ENCODE results near the gene PIGP. TPM values are rescaled to one million over a fixed set of nuclear protein-coding genes. Genes with fewer than 3 reads are reported as not detected.
A peak's percentile ranks its signal among the peaks of the same experiment; 100 is the strongest.
"Not testable (repeated sequence)": the region's sequence is repeated elsewhere in the genome, so short reads cannot be mapped to it uniquely, and the experiment has no call there.

PIGP gene
- total RNA-seq, 2 donors from 2014 or later: 12.9 to 22.1 TPM

DNA sequence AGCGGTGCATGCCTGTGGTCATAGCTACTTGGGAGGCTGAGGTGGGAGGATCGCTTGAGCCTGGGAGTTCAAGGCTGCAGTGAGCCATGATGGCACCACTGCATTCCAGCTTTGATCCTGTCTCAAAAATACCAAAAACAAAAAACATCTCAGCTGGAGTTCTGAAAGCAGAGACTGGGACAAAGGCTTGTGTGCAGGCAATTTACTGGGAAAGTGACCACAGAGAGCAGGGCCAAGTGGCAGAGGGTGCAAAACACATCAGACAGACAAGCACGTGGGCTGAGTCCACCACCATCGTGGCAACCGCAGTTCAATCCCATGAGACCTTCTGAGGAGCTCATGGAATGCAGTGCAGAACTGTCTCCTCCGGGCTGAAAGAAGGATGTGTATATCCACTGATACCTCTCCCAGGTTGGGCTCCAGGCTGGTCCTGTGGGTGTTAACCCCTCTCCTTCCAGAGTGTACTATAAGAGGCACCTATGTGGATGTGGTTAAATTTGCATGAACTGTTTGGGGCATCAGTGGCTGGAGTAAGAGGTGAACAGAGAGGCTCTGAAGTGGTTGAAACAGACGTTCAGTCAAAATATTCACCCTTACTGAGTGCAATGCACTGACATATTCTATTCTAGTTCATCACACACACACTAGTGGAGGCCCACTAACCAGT is 10.8 kb downstream of the PIGP start:
- H3K27ac Mint-ChIP-seq: no peak overlapping the region
- DNase-seq (ENCODE audit: low spot score in 2 of 2) (no peak), ATAC-seq (no peak)
- H3K9me3 Mint-ChIP-seq: no peaks in the 10 kb centered on the region
- H3K36me3 Mint-ChIP-seq: no peaks in the 10 kb centered on the region

GRCh38 chr21:37060296-37060695 is 12.6 kb downstream of the PIGP start:
- H3K9me3 Mint-ChIP-seq: no peaks in the 10 kb centered on the region
- H3K36me3 Mint-ChIP-seq: no peaks in the 10 kb centered on the region
- ATAC-seq (peak; percentile 59 to 98), DNase-seq (ENCODE audit: low spot score in 2 of 2) (no peak)
- no peak overlapping the region for H3K27ac Mint-ChIP-seq

DNA sequence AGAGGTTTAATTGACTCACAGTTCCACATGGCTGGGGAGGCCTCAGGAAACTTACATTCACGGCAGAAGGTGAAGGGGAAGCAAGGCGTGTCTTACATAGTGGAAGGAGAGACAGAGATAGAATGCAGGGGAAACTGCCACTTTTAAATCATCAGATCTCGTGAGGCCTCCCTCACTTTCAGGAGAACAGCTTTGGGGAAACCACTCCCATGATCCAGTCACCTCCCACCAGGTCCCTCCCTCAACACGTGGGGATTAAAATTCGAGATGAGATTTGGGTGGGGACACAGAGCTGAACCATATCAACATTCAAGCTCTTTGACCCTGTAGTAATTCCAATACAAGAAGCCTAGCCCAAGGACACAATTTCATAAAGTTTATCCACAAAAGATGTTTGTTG is 13.7 kb downstream of the PIGP start:
- ATAC-seq (no peak), DNase-seq (ENCODE audit: low spot score in 2 of 2) (no peak)
- Mint-ChIP-seq H3K9me3 (no peaks in the 10 kb centered on the region), H3K27ac (no peak overlapping the region), H3K36me3 (no peaks in the 10 kb centered on the region)

DNA sequence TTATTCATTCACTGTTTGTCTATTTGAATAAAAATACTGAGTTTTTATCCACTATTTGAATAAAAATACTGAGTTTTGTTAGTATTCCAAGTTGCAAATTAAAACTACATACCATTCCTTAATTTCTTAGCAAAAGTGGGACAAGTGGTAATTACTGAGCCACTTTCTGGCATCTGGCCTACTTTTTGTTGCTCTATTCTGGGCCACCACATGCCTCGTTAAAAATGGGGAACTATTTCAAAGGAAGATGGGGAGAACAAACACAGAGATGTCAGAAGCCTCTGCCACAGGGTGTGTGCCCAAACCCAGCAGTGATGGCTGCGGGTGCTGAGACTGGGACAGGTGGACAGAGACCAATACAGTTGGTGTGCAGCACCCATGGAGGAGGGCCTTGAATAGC is 14.6 kb downstream of the PIGP start:
- ATAC-seq (no peak), DNase-seq (ENCODE audit: low spot score in 2 of 2) (no peak)
- no peaks in the 10 kb centered on the region for H3K36me3 Mint-ChIP-seq
- peak overlapping the region in 1 of 2 donors; percentile 18 for H3K27ac Mint-ChIP-seq
- no peaks in the 10 kb centered on the region for H3K9me3 Mint-ChIP-seq

- ATAC-seq (no peak), DNase-seq (ENCODE audit: low spot score in 2 of 2) (no peak)
- no peaks in the 10 kb centered on the region for H3K9me3 Mint-ChIP-seq
- no peaks in the 10 kb centered on the region for H3K36me3 Mint-ChIP-seq
- no peak overlapping the region for H3K27ac Mint-ChIP-seq
Measured at GRCh38 chr21:37057614-37058013, 15.3 kb downstream of the PIGP start.

DNA sequence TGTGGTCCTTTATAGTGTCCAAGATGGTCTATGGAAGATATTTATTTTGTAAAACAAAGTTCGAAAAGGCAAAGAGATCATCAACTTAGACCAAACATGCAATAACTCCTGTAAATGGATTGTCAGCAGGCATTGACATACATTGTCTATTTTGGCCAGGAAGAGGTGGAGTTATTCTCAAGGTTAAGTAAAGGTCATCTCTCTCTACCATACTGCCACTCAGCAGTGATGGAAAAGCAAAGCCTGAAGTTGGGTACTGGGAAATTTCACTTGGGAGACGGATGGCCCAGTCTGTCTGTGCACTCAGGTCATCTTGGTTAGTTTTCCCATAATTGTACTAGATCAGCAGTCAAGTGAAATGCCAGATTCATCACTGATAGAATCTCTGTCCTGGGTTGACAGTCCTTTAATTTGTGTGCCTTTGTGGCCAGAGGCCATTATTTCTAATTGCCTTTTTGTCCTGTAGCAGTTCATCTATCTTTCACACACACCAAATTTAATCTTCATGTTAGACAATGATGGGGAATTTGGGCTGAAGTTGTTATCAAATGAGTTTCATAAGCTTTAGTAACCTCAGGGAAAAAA is 17.5 kb downstream of the PIGP start:
- no peak overlapping the region for H3K27ac Mint-ChIP-seq
- DNase-seq (ENCODE audit: low spot score in 2 of 2) (no peak), ATAC-seq (no peak)
- no peaks in the 10 kb centered on the region for H3K36me3 Mint-ChIP-seq
- H3K9me3 Mint-ChIP-seq: no peaks in the 10 kb centered on the region

DNA sequence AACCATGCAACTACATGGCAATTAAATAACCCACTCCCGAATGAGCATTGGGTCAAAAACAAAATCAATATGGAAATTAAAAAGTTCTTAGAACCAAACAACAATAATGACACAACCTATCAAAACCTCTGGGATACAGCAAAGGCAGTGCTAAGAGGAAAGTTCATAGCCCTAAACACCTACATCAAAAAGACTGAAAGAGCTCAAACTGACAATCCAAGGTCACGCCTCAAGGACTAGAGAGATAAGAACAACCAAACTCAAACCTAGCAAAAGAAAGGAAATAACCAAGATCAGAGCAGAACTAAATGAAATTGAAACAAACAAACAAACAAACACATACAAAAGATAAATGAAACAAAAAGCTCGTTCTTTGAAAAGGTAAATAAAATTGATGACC is 23.1 kb downstream of the PIGP start:
- not testable (repeated sequence) for DNase-seq (ENCODE audit: low spot score in 2 of 2); ATAC-seq; H3K9me3 Mint-ChIP-seq; H3K27ac Mint-ChIP-seq; H3K36me3 Mint-ChIP-seq

DNA sequence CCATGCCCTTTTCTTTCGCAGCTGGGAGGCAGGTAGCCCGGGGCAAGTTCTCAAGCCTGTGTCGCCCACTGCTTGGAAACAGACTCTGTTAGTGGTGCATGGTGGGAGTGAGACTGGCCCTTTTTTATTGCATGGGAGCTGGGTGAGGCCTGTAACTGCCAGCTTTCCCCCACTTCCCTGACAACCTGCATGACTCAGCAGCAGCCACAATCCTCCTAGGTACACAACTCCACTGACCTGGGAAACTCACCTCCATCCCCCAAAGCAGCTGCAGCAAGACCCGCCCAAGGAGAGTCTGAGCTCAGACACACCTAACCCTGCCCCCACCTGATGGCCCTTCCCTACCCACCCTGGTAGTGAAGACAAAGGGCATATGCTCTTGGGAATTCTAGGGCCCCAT is 25.8 kb downstream of the PIGP start:
- no peak overlapping the region for H3K27ac Mint-ChIP-seq
- no peaks in the 10 kb centered on the region for H3K36me3 Mint-ChIP-seq
- H3K9me3 Mint-ChIP-seq: no peaks in the 10 kb centered on the region
- no peak for DNase-seq (ENCODE audit: low spot score in 2 of 2)
- ATAC-seq: no peak

DNA sequence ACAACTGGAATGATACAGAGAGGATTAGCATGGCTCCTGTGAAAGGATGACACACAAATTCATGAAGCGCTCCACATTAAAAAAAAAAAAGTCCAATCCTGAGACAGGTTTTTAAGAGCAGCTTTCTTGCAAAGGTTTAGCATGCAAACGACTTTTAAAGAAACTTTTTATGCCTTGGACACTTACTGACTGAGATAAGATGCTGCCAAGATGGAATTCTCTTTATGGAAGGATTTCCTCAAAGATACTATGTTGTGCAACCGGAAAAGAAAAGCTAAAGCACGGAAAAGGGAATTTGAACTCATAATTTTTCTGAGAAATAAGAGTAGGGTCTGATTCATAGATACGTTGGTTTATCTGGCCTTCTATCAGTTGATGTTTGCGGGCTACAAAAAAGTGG is 27.3 kb downstream of the PIGP start:
- Mint-ChIP-seq H3K9me3 (no peaks in the 10 kb centered on the region), H3K36me3 (no peaks in the 10 kb centered on the region), H3K27ac (no peak overlapping the region)
- DNase-seq (ENCODE audit: low spot score in 2 of 2) (no peak), ATAC-seq (no peak)

- no peaks in the 10 kb centered on the region for H3K36me3 Mint-ChIP-seq
- DNase-seq (ENCODE audit: low spot score in 2 of 2) (no peak), ATAC-seq (no peak)
- H3K27ac Mint-ChIP-seq: no peak overlapping the region
- H3K9me3 Mint-ChIP-seq: no peaks in the 10 kb centered on the region
Measured at GRCh38 chr21:37045149-37045548, 27.7 kb downstream of the PIGP start.

- Mint-ChIP-seq H3K36me3 (no peaks in the 10 kb centered on the region), H3K9me3 (no peaks in the 10 kb centered on the region), H3K27ac (no peak overlapping the region)
- DNase-seq (ENCODE audit: low spot score in 2 of 2) (no peak), ATAC-seq (no peak)
Measured at GRCh38 chr21:37044643-37045042, 28.2 kb downstream of the PIGP start.

DNA sequence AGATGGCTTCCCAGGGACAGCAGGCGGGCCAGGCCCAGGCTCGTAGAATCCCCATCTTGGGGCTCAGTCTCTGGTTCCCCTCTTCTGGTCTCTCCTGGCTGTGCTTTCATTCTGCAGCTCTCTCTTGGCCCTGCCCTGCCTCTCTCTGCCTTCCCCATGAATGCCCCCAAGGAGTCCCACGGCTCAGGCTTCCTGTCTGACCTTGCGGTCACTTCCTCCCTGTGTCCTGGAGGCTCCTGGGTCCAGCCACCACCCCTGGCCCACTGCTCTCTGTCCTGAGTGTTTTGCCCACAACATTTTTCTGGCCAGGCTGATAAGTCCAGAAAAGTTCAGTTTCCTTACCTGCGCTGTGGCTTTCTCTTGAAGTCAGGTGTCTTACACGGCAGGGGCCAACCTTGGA is 29.1 kb downstream of the PIGP start:
- Mint-ChIP-seq H3K9me3 (no peaks in the 10 kb centered on the region), H3K36me3 (no peaks in the 10 kb centered on the region), H3K27ac (peak overlapping the region in 1 of 2 donors; percentile 53)
- ATAC-seq: no peak
- DNase-seq (ENCODE audit: low spot score in 2 of 2): no peak

DNA sequence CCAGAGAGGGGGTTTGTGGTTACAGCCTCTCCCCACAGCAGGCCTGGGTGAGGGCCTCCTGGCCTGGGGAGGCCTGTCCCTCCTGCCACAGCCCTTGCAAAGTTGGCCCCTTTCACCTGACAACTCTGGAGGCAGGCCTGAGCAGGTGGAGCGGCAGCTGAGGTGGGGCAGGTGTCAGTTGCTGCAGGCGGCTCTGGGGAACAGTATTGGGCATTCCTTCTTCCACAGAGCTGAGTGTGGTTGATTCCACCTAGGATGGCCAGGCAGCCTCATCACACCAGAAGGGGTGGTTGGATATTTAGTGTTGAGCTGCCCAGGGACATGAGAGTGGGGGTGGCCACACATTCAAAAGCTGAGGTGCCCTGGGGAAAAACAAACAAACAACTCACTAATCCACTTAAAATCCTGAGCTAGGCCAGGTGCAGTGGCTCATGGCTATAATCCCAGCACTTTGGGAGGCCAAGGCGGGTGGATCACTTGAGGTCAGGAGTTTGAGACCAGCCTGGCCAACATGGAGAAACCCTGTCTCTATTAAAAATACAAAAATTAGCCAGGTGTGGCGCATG is 31.1 kb downstream of the PIGP start:
- no peak overlapping the region for H3K27ac Mint-ChIP-seq
- no peaks in the 10 kb centered on the region for H3K9me3 Mint-ChIP-seq
- ATAC-seq (no peak), DNase-seq (ENCODE audit: low spot score in 2 of 2) (no peak)
- no peaks in the 10 kb centered on the region for H3K36me3 Mint-ChIP-seq

DNA sequence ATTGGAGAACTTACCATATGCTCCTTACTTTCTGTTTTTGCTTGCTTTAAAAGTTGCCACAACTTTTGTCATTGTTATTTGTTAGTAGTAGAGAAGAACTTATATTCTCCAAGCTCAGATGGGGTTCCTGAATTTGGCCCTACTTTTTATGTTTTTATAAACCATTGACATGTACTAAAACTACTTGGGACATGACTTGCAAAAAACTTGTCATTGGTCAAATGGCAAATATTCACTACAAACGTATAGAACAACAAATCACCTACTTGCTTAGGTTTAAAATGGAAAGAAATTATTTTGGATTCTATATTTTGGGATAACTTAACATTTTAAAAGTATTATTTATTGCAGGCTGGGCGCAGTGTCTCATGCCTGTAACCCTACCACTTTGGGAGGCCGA is 32.7 kb downstream of the PIGP start:
- Mint-ChIP-seq H3K27ac (no peak overlapping the region), H3K9me3 (no peaks in the 10 kb centered on the region), H3K36me3 (no peaks in the 10 kb centered on the region)
- no peak for ATAC-seq
- DNase-seq (ENCODE audit: low spot score in 2 of 2): no peak

DNA sequence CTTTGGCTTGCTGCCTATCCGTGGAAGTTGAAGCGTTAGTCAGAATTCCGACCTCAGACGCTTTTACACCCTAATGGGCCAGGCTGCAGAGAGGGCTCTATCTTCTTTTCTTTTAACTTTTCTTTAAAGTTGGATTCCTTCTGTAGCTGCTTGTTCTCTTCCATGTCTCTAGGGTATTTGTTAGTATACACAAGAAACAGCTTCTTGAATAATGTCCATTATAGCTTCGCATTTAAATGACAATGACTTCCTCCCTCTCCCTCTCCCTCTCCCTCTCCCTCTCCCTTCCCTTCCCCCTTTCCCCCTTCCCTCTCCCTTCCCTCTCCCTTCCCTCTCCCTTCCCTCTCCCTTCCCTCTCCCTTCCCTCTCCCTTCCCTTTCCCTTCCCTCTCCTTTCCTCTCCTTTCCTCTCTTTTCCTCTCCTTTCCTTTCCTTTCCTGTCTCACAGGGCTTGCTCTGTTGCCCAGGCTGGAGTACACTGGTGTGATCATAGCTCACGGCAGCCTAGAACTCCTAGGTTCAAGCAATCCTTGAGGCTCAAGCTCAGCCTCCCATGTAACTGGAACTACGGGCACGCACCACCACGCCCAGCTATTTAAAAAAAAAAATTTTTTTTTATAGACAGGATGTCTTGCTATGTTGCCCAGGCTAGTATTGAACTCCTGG is 33.3 kb downstream of the PIGP start:
- ATAC-seq: no peak
- Mint-ChIP-seq H3K36me3 (no peaks in the 10 kb centered on the region), H3K9me3 (no peaks in the 10 kb centered on the region), H3K27ac (no peak overlapping the region)
- DNase-seq (ENCODE audit: low spot score in 2 of 2): no peak

DNA sequence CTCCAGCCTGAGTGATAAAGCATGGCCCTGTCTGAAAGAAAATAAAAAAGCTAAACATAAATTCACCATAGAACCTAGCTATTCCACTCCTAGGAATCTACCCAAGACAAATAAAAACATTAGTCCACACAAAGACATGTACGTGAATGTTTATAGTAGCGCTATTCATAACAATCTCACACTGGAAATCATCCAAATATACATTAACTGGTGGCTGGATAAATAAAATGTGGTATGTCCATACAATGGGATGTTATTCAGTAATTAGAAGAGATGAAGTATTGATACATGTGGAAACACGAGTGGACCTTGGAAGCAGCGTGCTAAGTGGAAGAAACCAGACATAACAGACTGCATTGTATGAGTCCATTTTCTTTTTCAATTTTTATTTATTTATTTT is 36.7 kb downstream of the PIGP start:
- Mint-ChIP-seq H3K36me3 (no peaks in the 10 kb centered on the region), H3K27ac (no peak overlapping the region), H3K9me3 (no peaks in the 10 kb centered on the region)
- DNase-seq (ENCODE audit: low spot score in 2 of 2): no peak
- no peak for ATAC-seq

DNA sequence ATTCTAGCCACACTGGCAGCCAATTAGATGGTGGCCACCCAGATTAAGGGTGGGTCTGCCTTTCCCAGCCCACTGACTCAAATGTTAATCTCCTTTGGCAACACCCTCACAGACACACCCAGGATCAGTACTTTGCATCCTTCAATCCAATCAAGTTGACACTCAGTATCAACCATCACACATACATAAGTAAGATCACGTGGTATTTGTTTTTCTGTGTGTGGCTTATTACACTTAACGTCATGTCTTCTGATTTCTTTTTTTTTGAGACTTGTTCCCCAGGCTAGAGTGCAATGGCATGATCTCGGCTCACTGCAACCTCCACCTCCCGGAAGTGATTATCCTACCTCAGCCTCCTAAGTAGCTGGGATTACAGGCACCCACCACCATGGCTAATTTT is 38.5 kb downstream of the PIGP start:
- H3K9me3 Mint-ChIP-seq; H3K27ac Mint-ChIP-seq; ATAC-seq; DNase-seq (ENCODE audit: low spot score in 2 of 2); H3K36me3 Mint-ChIP-seq: not testable (repeated sequence)
